KMS-11 (cell line): ENCODE measurements around the gene NPRL2.

Source experiments
- H2AFZ ChIP-seq: fragments of 200-600 bp; sonication (generic); 2 replicates; pipeline ENCODE4 v1.6.1; 2016; ENCODE audit warnings: antibody characterized with exemption, mixed run types, low read depth
- H3K27ac ChIP-seq: fragments of 200-600 bp; sonication (generic); 2 replicates; pipeline ENCODE4 v1.6.1; 2016; ENCODE audit warnings: mild to moderate bottlenecking, mixed run types
- H3K27me3 ChIP-seq: fragments of 200-600 bp; sonication (generic); 2 replicates; pipeline ENCODE4 v1.6.1; 2017; ENCODE audit warnings: mild to moderate bottlenecking, low read depth, mixed run types, moderate library complexity; ENCODE audit not compliant: insufficient read depth
- H3K36me3 ChIP-seq: fragments of 200-600 bp; sonication (generic); 2 replicates; pipeline ENCODE4 v1.6.1; 2017; ENCODE audit warnings: mild to moderate bottlenecking, mixed run types; ENCODE audit not compliant: insufficient read depth
- H3K4me1 ChIP-seq: fragments of 200-600 bp; sonication (generic); 2 replicates; pipeline ENCODE4 v1.6.1; 2016; ENCODE audit warnings: mild to moderate bottlenecking, low read depth, mixed run types; ENCODE audit not compliant: poor library complexity, severe bottlenecking
- H3K4me2 ChIP-seq: fragments of 200-600 bp; sonication (generic); 2 replicates; pipeline ENCODE4 v1.7.0; 2016; ENCODE audit warnings: mild to moderate bottlenecking, mixed run types
- H3K4me3 ChIP-seq: fragments of 200-600 bp; sonication (generic); IDR thresholded peaks from 2 replicates; pipeline ENCODE4 v1.6.1; 2017; ENCODE audit warnings: low read depth, low read length, mixed read lengths; ENCODE audit not compliant: insufficient read depth
- H3K79me2 ChIP-seq: fragments of 200-600 bp; sonication (generic); 2 replicates; pipeline ENCODE4 v1.6.1; 2016; ENCODE audit warnings: low read depth, mixed run types; ENCODE audit not compliant: insufficient read depth
- H3K9ac ChIP-seq: fragments of 200-600 bp; sonication (generic); 2 replicates; pipeline ENCODE4 v1.6.1; 2016; ENCODE audit warnings: mild to moderate bottlenecking, mixed run types
- H4K20me1 ChIP-seq: fragments of 200-600 bp; sonication (generic); 2 replicates; pipeline ENCODE4 v1.6.1; 2016; ENCODE audit warnings: mild to moderate bottlenecking, mixed run types; ENCODE audit not compliant: insufficient read depth
- TF ChIP-seq, protein P1 (sequence below): fragments of 200-600 bp; sonication (generic); conservative IDR thresholded peaks from 2 replicates; pipeline ENCODE4 v1.6.1; 2017; ENCODE audit warnings: low read depth, mild to moderate bottlenecking, antibody characterized with exemption, low read length, moderate library complexity, mixed read lengths

NPRL2 gene

DNA sequence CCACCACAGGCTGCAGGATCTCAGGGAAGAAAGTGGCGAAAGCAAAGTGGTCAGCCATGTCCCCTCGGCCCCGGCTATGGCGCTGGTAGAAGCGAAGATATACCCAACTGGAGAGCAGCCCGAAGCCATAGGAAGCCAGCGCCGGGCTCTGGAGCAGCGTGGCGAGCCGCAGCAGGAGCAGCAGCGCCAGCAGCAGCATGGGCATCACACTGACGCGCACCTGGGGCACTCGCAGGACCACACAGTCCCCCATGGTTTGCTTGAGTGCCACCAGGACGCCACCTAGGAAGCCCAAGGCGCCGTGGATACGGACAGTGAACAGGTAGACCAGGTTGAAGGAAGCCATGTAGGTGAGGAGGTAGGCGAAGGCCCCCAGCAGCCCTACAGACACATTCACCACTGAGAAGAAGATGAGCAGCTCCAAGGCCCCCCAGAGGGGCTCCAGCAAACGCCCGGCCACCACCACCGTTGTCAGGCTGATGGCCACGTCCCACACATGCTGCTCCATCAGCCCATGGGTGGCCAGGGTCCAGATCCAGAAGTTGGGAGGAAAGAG is 7.9 kb upstream of the NPRL2 start:
- H3K4me2 ChIP-seq = peak overlapping the region; percentile 57
- TF ChIP-seq, protein P1, sequence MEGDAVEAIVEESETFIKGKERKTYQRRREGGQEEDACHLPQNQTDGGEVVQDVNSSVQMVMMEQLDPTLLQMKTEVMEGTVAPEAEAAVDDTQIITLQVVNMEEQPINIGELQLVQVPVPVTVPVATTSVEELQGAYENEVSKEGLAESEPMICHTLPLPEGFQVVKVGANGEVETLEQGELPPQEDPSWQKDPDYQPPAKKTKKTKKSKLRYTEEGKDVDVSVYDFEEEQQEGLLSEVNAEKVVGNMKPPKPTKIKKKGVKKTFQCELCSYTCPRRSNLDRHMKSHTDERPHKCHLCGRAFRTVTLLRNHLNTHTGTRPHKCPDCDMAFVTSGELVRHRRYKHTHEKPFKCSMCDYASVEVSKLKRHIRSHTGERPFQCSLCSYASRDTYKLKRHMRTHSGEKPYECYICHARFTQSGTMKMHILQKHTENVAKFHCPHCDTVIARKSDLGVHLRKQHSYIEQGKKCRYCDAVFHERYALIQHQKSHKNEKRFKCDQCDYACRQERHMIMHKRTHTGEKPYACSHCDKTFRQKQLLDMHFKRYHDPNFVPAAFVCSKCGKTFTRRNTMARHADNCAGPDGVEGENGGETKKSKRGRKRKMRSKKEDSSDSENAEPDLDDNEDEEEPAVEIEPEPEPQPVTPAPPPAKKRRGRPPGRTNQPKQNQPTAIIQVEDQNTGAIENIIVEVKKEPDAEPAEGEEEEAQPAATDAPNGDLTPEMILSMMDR = no peak
- no peak overlapping the region for H2AFZ ChIP-seq
- no peak overlapping the region for H3K27ac ChIP-seq
- peaks cover 15% of the 10 kb centered on the region for H3K4me1 ChIP-seq
- no peaks in the 10 kb centered on the region for H3K36me3 ChIP-seq
- H3K4me3 ChIP-seq = peak overlapping the region; percentile 2
- no peaks in the 10 kb centered on the region for H4K20me1 ChIP-seq
- H3K79me2 ChIP-seq = peaks cover 24% of the 10 kb centered on the region; the same call in 1 of the 2 replicates
- H3K9ac ChIP-seq = peak overlapping the region; percentile 66; the same call in 1 of the 2 replicates
- H3K27me3 ChIP-seq = no peaks in the 10 kb centered on the region

DNA sequence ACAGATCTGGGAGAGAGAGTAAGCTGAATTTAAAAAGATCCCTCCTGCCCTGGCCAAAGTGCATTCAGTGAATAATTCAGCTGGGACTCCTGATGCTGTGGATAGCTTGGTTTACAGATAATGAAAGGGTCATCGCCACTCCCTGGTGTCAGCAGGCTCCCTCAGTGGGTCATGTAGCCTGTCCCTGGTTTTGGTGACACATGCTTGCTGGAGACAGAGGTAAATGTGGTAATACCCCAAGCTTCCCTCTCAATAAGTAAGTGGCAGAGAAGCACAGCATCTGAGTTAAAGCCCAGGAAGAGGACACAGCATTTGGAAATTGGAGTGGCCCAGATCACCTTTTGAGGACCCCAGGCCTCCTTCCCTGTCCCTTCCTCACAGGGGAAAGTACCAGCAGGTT is 6.9 kb upstream of the NPRL2 start:
- Histone ChIP-seq H4K20me1 (no peaks in the 10 kb centered on the region), H3K4me2 (peak overlapping the region; percentile 57), H3K79me2 (peaks cover 24% of the 10 kb centered on the region; the same call in 1 of the 2 replicates), H3K9ac (no peak overlapping the region; the same call in 1 of the 2 replicates), H3K4me3 (peak overlapping the region; percentile 4), H3K4me1 (peaks cover 15% of the 10 kb centered on the region), H2AFZ (no peak overlapping the region), H3K36me3 (no peaks in the 10 kb centered on the region), H3K27ac (no peak overlapping the region), H3K27me3 (no peaks in the 10 kb centered on the region)
- TF ChIP-seq, protein P1 = no peak

DNA sequence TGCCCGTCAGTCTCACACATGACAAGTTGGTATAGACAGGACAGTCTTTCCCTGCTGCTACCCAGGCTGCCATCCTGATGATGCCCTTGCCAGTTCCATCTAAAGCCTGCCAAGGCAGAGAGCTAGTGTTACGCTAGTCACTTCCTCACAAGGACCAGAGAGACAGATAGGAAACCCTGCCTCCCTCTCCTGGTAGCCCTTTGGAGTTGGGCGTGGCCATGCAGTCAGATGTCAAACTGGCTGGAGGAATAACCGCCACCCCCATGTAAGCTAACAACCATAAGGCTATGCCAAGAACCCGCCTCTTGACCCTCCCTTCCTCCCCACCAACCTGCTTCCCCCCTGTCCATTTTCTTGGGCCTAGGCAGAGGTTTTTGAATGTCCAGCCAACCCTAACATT is 6.0 kb upstream of the NPRL2 start:
- H3K27me3 ChIP-seq = no peaks in the 10 kb centered on the region
- peaks cover 24% of the 10 kb centered on the region; the same call in 1 of the 2 replicates for H3K79me2 ChIP-seq
- no peaks in the 10 kb centered on the region for H3K36me3 ChIP-seq
- H4K20me1 ChIP-seq = no peaks in the 10 kb centered on the region
- no peak overlapping the region for H3K27ac ChIP-seq
- H2AFZ ChIP-seq = no peak overlapping the region
- TF ChIP-seq, protein P1 = no peak
- peak overlapping the region; percentile 4 for H3K4me3 ChIP-seq
- no peak overlapping the region for H3K9ac ChIP-seq
- peak overlapping the region; percentile 57 for H3K4me2 ChIP-seq
- H3K4me1 ChIP-seq = peaks cover 15% of the 10 kb centered on the region

DNA sequence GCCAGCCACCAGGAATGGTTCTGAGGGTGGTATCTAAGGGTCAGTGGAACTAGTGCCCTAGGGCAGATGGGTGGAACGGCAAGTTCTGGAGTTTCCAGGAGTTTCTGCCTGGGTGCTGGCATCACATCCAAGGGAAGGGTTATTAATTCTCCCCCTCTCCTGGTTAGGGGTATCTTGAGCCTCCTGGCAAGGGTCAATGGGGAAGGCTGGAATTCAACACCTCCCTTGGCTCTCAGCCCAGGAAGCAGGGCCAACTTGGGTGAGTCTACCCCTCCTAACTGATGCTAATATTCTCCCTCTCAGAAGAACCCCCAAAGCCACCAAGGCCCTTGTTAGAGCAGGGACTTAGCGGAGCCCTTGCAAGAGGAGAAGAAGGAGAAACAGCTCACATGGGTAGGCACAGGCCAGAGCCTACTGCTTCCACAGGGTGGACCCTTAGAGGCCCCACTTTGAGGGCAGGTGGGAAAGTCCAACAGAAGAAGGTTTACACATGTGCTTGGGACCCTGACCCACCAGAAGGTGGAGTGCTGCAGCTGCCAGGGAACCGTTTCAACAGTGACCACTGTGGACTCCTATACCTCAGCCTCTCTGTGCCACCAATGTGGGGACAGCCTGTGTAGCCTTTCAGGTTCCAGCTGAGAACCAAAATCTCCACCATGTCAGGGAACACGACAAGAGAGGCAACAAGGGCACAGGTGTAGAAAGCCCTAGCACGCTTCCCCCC is 5.4 kb upstream of the NPRL2 start:
- Histone ChIP-seq H3K4me2 (peak overlapping the region; percentile 57; the same call in 1 of the 2 replicates), H3K27me3 (no peaks in the 10 kb centered on the region), H4K20me1 (no peaks in the 10 kb centered on the region), H2AFZ (no peak overlapping the region), H3K79me2 (peaks cover 24% of the 10 kb centered on the region; the same call in 1 of the 2 replicates), H3K36me3 (no peaks in the 10 kb centered on the region), H3K4me1 (peaks cover 15% of the 10 kb centered on the region), H3K27ac (no peak overlapping the region), H3K9ac (no peak overlapping the region), H3K4me3 (no peak overlapping the region)
- TF ChIP-seq, protein P1 = no peak
